ENCODE data around the gene PTPN23.
"Not testable (repeated sequence)": the region's sequence is repeated elsewhere in the genome, so short reads cannot be mapped to it uniquely, and the experiment has no call there.

Gene PTPN23

GRCh38 chr3:47452453-47453215, 71.8 kb downstream of the PTPN23 start:
- no peak for DNase-seq

- no peak for DNase-seq
These were observed 75.1 kb downstream of the PTPN23 start for GRCh38 chr3:47455806-47456452.

- no peak for DNase-seq
These were observed 76.2 kb downstream of the PTPN23 start for GRCh38 chr3:47456984-47457383.

GRCh38 chr3:47459534-47460085, 78.8 kb downstream of the PTPN23 start:
- DNase-seq: not testable (repeated sequence)

Measured in eye (tissue), 1 donor.